Tibial nerve (tissue), 4 donors: Measurements from ENCODE around the gene ZWILCH. TPM values are rescaled to one million over a fixed set of nuclear protein-coding genes. Genes with fewer than 3 reads are reported as not detected.

Experiments used
- DNase-seq, 2 donors: peaks; one replicate each; pipeline ENCODE4 v3.0.0-alpha.2; 2019; ENCODE audit warnings: low spot score in 2 of 2
- H3K27ac ChIP-seq, 4 donors: fragments of 200-600 bp; sonication (generic) in 3 of 4; one replicate each; pipeline ENCODE4 v1.5.1; 2017 to 2019; ENCODE audit warnings: mild to moderate bottlenecking in 1 of 4
- H3K27me3 ChIP-seq, 2 donors: fragments of 200-600 bp; sonication (generic) in 1 of 2; one replicate each; pipeline versions ENCODE4 v1.5.1 to v1.6.0; 2017 to 2019
- H3K36me3 ChIP-seq, 3 donors: fragments of 200-600 bp; sonication (generic); one replicate each; pipeline ENCODE4 v1.5.1; 2018 to 2019
- H3K4me1 ChIP-seq, 4 donors: fragments of 200-600 bp; sonication (generic) in 3 of 4; one replicate each; pipeline ENCODE4 v1.5.1; 2017 to 2019
- H3K4me3 ChIP-seq, 4 donors: fragments of 200-600 bp; sonication (generic) in 3 of 4; one replicate each; pipeline ENCODE4 v1.5.1; 2017 to 2019; ENCODE audit warnings: mild to moderate bottlenecking in 1 of 4, moderate library complexity in 1 of 4
- H3K9me3 ChIP-seq, 4 donors: fragments of 200-600 bp; sonication (generic) in 3 of 4; one replicate each; pipeline ENCODE4 v1.5.1; 2017 to 2019
- EP300 ChIP-seq, 2 donors: sonication (generic); formaldehyde crosslinking; IDR thresholded peaks; one replicate each; pipeline ENCODE4 v1.6.1; 2017; ENCODE audit warnings: antibody characterized with exemption in 2 of 2, mild to moderate bottlenecking in 1 of 2
- POLR2A ChIP-seq, 2 donors: fragments of 450-650 bp; IDR thresholded peaks; one replicate each; pipeline ENCODE4 v1.6.1; 2017; ENCODE audit warnings: antibody characterized with exemption in 2 of 2, mild to moderate bottlenecking in 2 of 2, moderate library complexity in 2 of 2
- WGBS, 2 donors: methylation state at CpG; one replicate each; pipeline ENCODE4 v1.1.5; 2018; 5-methylcytosine and 5-hydroxymethylcytosine counted together
- total RNA-seq, 4 donors: library from RNA; depleted of rRNA; stranded (reverse); fragments of >200 nt; gene quantifications; one replicate each; pipeline ENCODE4 v1.1.0, GENCODE V29; 2016
- TF ChIP-seq, protein P1 (sequence below), 5 experiments: fragments of 200-600 bp in 3 of 5; fragments of 450-650 bp in 2 of 5; sonication (generic) in 3 of 5; IDR thresholded peaks; one replicate each; pipeline ENCODE4 v1.5.1; 2016 to 2019; ENCODE audit warnings: antibody characterized with exemption in 5 of 5, mild to moderate bottlenecking in 3 of 5, moderate library complexity in 2 of 5

The ZWILCH gene
- total RNA-seq, 4 donors from 2014 or later = 4.1 to 5.5 (median 4.2) TPM

DNA sequence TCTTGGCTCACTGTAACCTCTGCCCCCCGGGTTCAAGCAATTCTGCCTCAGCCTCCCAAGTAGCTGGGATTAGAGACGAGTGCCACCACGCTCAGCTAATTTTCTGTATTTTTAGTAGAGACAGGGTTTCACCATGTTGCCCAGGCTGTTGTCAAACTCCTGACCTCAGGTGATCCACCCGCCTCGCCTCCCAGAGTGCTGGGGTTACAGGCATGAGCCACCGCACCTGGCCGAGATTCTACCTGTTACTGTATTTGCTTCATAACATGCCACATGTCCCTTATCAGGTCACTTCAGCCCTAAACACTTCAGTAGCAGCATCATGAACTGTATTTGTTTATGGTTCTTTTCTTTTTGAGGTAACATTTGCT is 68.2 kb downstream of the ZWILCH start:
- Histone ChIP-seq H3K9me3 (no peaks in the 10 kb centered on the region), H3K27ac (no peak overlapping the region), H3K27me3 (no peaks in the 10 kb centered on the region), H3K4me1 (peaks cover 0 to 3% (median 0%) of the 10 kb centered on the region in 4 donors), H3K4me3 (no peak overlapping the region), H3K36me3 (no peaks in the 10 kb centered on the region)
- no peak for TF ChIP-seq EP300 (IDR thresholded peaks at IDR 0.05)
- no peak for TF ChIP-seq POLR2A (IDR thresholded peaks at IDR 0.05)
- TF ChIP-seq, protein P1, sequence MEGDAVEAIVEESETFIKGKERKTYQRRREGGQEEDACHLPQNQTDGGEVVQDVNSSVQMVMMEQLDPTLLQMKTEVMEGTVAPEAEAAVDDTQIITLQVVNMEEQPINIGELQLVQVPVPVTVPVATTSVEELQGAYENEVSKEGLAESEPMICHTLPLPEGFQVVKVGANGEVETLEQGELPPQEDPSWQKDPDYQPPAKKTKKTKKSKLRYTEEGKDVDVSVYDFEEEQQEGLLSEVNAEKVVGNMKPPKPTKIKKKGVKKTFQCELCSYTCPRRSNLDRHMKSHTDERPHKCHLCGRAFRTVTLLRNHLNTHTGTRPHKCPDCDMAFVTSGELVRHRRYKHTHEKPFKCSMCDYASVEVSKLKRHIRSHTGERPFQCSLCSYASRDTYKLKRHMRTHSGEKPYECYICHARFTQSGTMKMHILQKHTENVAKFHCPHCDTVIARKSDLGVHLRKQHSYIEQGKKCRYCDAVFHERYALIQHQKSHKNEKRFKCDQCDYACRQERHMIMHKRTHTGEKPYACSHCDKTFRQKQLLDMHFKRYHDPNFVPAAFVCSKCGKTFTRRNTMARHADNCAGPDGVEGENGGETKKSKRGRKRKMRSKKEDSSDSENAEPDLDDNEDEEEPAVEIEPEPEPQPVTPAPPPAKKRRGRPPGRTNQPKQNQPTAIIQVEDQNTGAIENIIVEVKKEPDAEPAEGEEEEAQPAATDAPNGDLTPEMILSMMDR (IDR thresholded peaks at IDR 0.05) = no peak
- 84 to 90% methylated on average over 7 of the region's 7 CpGs for WGBS, 2 donors
- DNase-seq = no peak

DNA sequence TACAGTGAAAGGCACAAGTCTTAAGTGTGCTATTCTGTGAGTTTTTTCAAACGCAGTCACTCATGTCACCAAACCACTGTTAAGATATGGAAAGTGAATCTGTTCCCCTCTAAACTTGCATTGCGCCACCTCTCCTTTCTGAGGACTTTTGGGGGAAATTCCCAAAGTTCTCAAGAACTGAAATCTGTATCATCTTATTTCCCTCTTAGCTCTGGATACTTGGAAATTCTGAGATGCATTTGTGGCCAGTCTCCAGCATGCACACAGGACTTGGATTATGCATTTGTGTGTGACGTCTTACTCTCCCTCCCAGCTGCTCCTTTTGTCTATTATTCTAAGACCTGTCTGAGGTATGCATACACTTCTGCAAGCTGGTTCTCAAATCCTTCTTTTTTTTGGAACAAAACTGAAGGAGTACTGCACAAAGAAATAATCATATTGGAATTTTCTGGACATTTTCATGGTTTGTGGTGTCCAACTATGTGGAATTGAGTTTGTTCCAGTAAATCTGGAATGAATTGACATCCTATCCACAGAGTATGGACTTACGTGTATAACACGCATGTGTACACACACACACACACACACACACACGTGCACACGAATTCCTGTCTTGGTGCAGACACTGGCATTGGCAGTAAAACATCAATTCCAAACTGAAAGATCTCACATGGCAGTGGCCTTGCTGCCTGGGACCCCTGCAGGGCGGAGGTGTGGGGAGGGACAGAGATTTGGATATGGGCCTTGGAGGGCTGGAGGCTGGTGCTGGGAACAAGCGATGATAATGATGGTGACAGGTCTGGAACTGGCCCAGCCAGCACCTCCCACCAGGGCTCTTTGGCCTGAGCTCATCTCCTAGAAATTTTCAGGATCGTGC is 68.8 kb downstream of the ZWILCH start:
- TF ChIP-seq, protein P1 (IDR thresholded peaks at IDR 0.05) = no peak
- TF ChIP-seq POLR2A (IDR thresholded peaks at IDR 0.05) = no peak
- TF ChIP-seq EP300 (IDR thresholded peaks at IDR 0.05) = no peak
- Histone ChIP-seq H3K4me1 (peaks cover 0 to 3% (median 0%) of the 10 kb centered on the region in 4 donors), H3K4me3 (no peak overlapping the region), H3K27ac (no peak overlapping the region), H3K27me3 (no peaks in the 10 kb centered on the region), H3K9me3 (no peaks in the 10 kb centered on the region), H3K36me3 (no peaks in the 10 kb centered on the region)
- 52 to 55% methylated on average over 10 of the region's 10 CpGs for WGBS, 2 donors
- DNase-seq = no peak

DNA sequence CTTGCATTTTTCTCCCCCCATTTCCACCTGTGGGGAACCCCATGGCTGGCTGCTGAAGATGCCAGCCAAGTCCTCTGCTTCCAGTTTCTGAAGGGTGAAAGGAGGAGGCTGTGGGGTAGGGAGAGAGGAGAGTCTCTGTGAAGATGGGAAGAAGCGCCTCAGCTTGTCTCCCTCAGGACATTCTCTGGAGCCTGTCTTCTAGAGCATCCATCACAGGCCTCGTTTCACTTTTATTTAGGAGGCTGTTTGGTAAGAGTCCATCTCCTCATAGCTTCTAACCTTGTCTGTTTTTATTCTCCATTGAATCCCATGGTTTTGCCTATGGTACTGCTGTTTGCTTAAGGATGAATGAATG is 69.4 kb downstream of the ZWILCH start:
- DNase-seq = no peak
- no peaks in the 10 kb centered on the region for H3K27me3 ChIP-seq
- H3K4me1 ChIP-seq = peaks cover 0 to 3% (median 0%) of the 10 kb centered on the region in 4 donors
- H3K9me3 ChIP-seq = no peaks in the 10 kb centered on the region
- H3K27ac ChIP-seq = no peak overlapping the region
- TF ChIP-seq, protein P1 (IDR thresholded peaks at IDR 0.05) = no peak
- TF ChIP-seq EP300 (IDR thresholded peaks at IDR 0.05) = no peak
- TF ChIP-seq POLR2A (IDR thresholded peaks at IDR 0.05) = no peak
- H3K4me3 ChIP-seq = no peak overlapping the region
- WGBS, 2 donors = 68 to 72% methylated on average over 2 of the region's 2 CpGs
- H3K36me3 ChIP-seq = no peaks in the 10 kb centered on the region

DNA sequence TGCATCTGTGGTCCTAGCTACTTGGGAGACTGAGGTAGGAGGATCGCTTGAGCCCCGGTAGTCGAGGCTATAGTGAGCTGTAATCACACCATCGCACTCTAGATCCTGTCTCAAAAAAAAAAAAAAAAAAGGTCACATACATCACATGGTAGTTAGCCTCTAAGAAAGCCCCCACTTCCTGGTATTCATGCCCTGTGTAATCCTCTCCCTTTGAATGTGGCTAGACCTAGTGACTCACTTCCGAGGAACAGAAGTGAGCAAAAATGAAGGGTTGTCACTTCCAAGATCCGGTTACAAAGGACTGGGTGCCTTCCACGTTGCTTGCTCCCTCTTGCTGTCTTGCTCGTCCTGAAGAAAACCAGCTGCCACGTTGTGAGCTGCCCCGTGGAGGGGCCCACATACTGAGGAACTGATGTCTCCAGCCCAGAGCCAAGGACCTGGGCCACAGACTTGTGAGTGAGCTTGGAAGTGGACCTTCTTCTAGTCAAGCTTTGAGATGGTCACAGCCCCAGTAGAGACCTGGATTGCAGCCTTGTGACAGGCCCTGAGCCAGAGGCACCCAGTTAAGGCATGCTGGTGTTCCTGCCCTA is 73.3 kb downstream of the ZWILCH start:
- H3K4me1 ChIP-seq = peaks cover 0 to 10% (median 0%) of the 10 kb centered on the region in 4 donors
- no peak for DNase-seq
- no peaks in the 10 kb centered on the region for H3K27me3 ChIP-seq
- TF ChIP-seq, protein P1 (IDR thresholded peaks at IDR 0.05) = no peak
- no peak for TF ChIP-seq EP300 (IDR thresholded peaks at IDR 0.05)
- TF ChIP-seq POLR2A (IDR thresholded peaks at IDR 0.05) = no peak
- 65 to 80% methylated on average over 10 of the region's 10 CpGs for WGBS, 2 donors
- H3K27ac ChIP-seq = no peak overlapping the region
- H3K4me3 ChIP-seq = no peak overlapping the region
- H3K36me3 ChIP-seq = no peaks in the 10 kb centered on the region
- H3K9me3 ChIP-seq = no peaks in the 10 kb centered on the region

DNA sequence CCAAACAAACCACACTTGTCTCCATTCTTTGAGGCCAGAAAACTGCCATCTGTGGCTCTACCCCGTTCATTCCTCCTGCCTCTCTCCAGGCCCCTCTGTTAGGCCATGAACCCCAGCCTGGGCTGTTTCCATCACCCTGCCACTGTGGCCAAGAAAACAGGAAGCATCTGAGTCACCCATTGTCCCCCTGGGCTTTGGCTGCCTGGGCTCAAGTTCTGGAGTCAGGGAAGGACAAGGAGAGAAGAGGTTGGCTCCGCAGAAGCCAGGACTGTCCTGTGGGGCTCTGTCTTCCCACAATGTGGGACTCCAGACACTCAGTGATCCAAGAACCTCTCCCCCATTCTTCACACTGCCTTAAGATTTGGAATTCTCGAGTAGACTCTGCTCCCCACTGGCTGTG is 75.5 kb downstream of the ZWILCH start:
- no peak overlapping the region for H3K27ac ChIP-seq
- 62 to 73% methylated on average over 2 to 3 of the region's 3 CpGs for WGBS, 2 donors

More for the DNA sequence above, 75.5 kb downstream of the ZWILCH start:
- Histone ChIP-seq H3K27me3 (no peaks in the 10 kb centered on the region), H3K36me3 (no peaks in the 10 kb centered on the region), H3K9me3 (no peaks in the 10 kb centered on the region), H3K4me3 (no peak overlapping the region), H3K4me1 (peaks cover 0 to 7% (median 0%) of the 10 kb centered on the region in 4 donors)
- peak; percentile 10 to 17 for DNase-seq
- TF ChIP-seq, protein P1 (IDR thresholded peaks at IDR 0.05) = no peak
- TF ChIP-seq EP300 (IDR thresholded peaks at IDR 0.05) = no peak
- no peak for TF ChIP-seq POLR2A (IDR thresholded peaks at IDR 0.05)
